Esophagus muscularis mucosa (tissue), 4 donors: ENCODE data around the gene PPP2R5C. TPM values are rescaled to one million over a fixed set of nuclear protein-coding genes. Genes with fewer than 3 reads are reported as not detected.
A peak's percentile ranks its signal among the peaks of the same experiment; 100 is the strongest.

Experiments used
- DNase-seq: peaks from one replicate; pipeline ENCODE4 v3.0.0-alpha.2; 2017; ENCODE audit errors: extremely low spot score
- H3K27ac ChIP-seq, 4 donors: fragments of 200-600 bp; sonication (generic); replicated peaks in 1 of 4; 1 replicate in 3 of 4; 2 replicates in 1 of 4; pipeline ENCODE4 v1.5.1; 2016 to 2019; ENCODE audit warnings: mild to moderate bottlenecking in 1 of 4
- H3K27me3 ChIP-seq, 4 donors: fragments of 200-600 bp; sonication (generic); one replicate each; pipeline versions ENCODE4 v1.5.1 to v1.6.0; 2016 to 2019
- H3K36me3 ChIP-seq, 4 donors: fragments of 200-600 bp; sonication (generic); one replicate each; pipeline ENCODE4 v1.5.1; 2016 to 2019
- H3K4me1 ChIP-seq, 4 donors: fragments of 200-600 bp; sonication (generic); one replicate each; pipeline ENCODE4 v1.5.1; 2016 to 2019
- H3K4me3 ChIP-seq, 4 donors: fragments of 200-600 bp; sonication (generic); 1 replicate in 2 of 4; 2 replicates in 2 of 4; pipeline ENCODE4 v1.5.1; 2016 to 2019; ENCODE audit warnings: mild to moderate bottlenecking in 4 of 4, moderate library complexity in 1 of 4
- H3K9me3 ChIP-seq, 4 donors: fragments of 200-600 bp; sonication (generic); 1 replicate in 3 of 4; 2 replicates in 1 of 4; pipeline ENCODE4 v1.5.1; 2016 to 2019
- CTCF ChIP-seq, 3 experiments: fragments of 200-600 bp in 2 of 3; fragments of 450-650 bp in 1 of 3; sonication (generic) in 2 of 3; IDR thresholded peaks; one replicate each; pipeline ENCODE4 v1.5.1; 2017 to 2019; ENCODE audit warnings: antibody characterized with exemption in 3 of 3, mild to moderate bottlenecking in 2 of 3, moderate library complexity in 1 of 3
- EP300 ChIP-seq: sonication (generic); formaldehyde crosslinking; IDR thresholded peaks from one replicate; pipeline ENCODE4 v1.6.1; 2017; ENCODE audit warnings: antibody characterized with exemption
- POLR2A ChIP-seq: fragments of 450-650 bp; IDR thresholded peaks from one replicate; pipeline ENCODE4 v1.6.1; 2017; ENCODE audit warnings: antibody characterized with exemption, moderate library complexity, mild to moderate bottlenecking, low read depth
- POLR2AphosphoS5 ChIP-seq, 2 donors: sonication (generic); formaldehyde crosslinking; IDR thresholded peaks; one replicate each; pipeline ENCODE4 v1.6.1; 2017; ENCODE audit warnings: antibody characterized with exemption in 2 of 2
- WGBS: methylation state at CpG from one replicate; pipeline ENCODE4 v1.1.5; 2018; 5-methylcytosine and 5-hydroxymethylcytosine counted together
- intact Hi-C: fragments of 100-400 bp; cut with DNase I; formaldehyde crosslinking; loops from one replicate; pipeline ENCODE4 v1.15.1; 2023
- total RNA-seq, 4 donors: library from RNA; depleted of rRNA; stranded (reverse); fragments of >200 nt; gene quantifications; one replicate each; pipeline versions ENCODE4 v1.1.0 to v1.2.1, GENCODE V29; 2016

Gene PPP2R5C
- total RNA-seq, 4 donors from 2014 or later, result 103 to 142 (median 131) TPM

GRCh38 chr14:101948666-101949216, 187.2 kb downstream of the PPP2R5C start:
- H3K27me3 ChIP-seq, result peaks cover 0 to 20% (median 0%) of the 10 kb centered on the region in 4 donors
- H3K4me3 ChIP-seq, result peak overlapping the region; percentile 62 to 87 (median 82)
- TF ChIP-seq CTCF (IDR thresholded peaks at IDR 0.05) (no peak), POLR2A (no peak), EP300 (no peak), POLR2AphosphoS5 (IDR thresholded peaks at IDR 0.05) (no peak)
- intact Hi-C loops, result loop anchor here (10.0 kb wide), 1 partner anchor 184 kb away; the partner anchor contains the start of gene PPP2R5C
- no peak for DNase-seq
- peak overlapping the region; percentile 97 to 99 (median 98) for H3K27ac ChIP-seq
- H3K9me3 ChIP-seq, result no peaks in the 10 kb centered on the region
- no peaks in the 10 kb centered on the region for H3K36me3 ChIP-seq
- WGBS, result 8% methylated on average over 19 of the region's 29 CpGs
- peaks cover 17 to 28% (median 24%) of the 10 kb centered on the region in 4 donors for H3K4me1 ChIP-seq

GRCh38 chr14:101950100-101950499, 188.6 kb downstream of the PPP2R5C start:
- 60% methylated on average over 4 of the region's 4 CpGs for WGBS
- intact Hi-C loops, result no loop called here
- no peak for DNase-seq
- Histone ChIP-seq H3K4me3 (no peak overlapping the region), H3K27me3 (peaks cover 0 to 13% (median 0%) of the 10 kb centered on the region in 4 donors), H3K9me3 (no peaks in the 10 kb centered on the region), H3K4me1 (peaks cover 17 to 28% (median 24%) of the 10 kb centered on the region in 4 donors), H3K27ac (no peak overlapping the region), H3K36me3 (no peaks in the 10 kb centered on the region)
- TF ChIP-seq CTCF (IDR thresholded peaks at IDR 0.05) (no peak), POLR2A (no peak), EP300 (no peak), POLR2AphosphoS5 (IDR thresholded peaks at IDR 0.05) (no peak)

GRCh38 chr14:101950516-101951215, 189.2 kb downstream of the PPP2R5C start:
- Histone ChIP-seq H3K36me3 (peaks cover 0 to under 1% (median 0%) of the 10 kb centered on the region in 4 donors), H3K4me3 (no peak overlapping the region), H3K27me3 (peaks cover 0 to 7% (median 0%) of the 10 kb centered on the region in 4 donors), H3K27ac (no peak overlapping the region), H3K4me1 (peaks cover 17 to 28% (median 24%) of the 10 kb centered on the region in 4 donors), H3K9me3 (no peaks in the 10 kb centered on the region)
- no peak for TF ChIP-seq EP300
- TF ChIP-seq POLR2AphosphoS5 (IDR thresholded peaks at IDR 0.05), result no peak
- no peak for TF ChIP-seq POLR2A
- intact Hi-C loops, result no loop called here
- WGBS, result 91% methylated on average over 2 of the region's 4 CpGs
- no peak for DNase-seq

- no peak for DNase-seq
- H3K4me1 ChIP-seq, result peaks cover 11 to 20% (median 18%) of the 10 kb centered on the region in 4 donors
- H3K27me3 ChIP-seq, result no peaks in the 10 kb centered on the region
- no peak overlapping the region for H3K4me3 ChIP-seq
- 75% methylated on average over 8 of the region's 8 CpGs for WGBS
- H3K36me3 ChIP-seq, result peaks cover 0 to 3% (median 0%) of the 10 kb centered on the region in 4 donors
- TF ChIP-seq POLR2AphosphoS5 (IDR thresholded peaks at IDR 0.05) (no peak), POLR2A (no peak), CTCF (IDR thresholded peaks at IDR 0.05) (no peak), EP300 (no peak)
- intact Hi-C loops, result no loop called here
- no peaks in the 10 kb centered on the region for H3K9me3 ChIP-seq
- H3K27ac ChIP-seq, result no peak overlapping the region
These were observed 191.6 kb downstream of the PPP2R5C start for GRCh38 chr14:101953151-101953550.

- Histone ChIP-seq H3K36me3 (peaks cover 0 to 3% (median 0%) of the 10 kb centered on the region in 4 donors), H3K27ac (no peak overlapping the region), H3K9me3 (no peaks in the 10 kb centered on the region), H3K4me1 (peaks cover 2 to 10% (median 7%) of the 10 kb centered on the region in 4 donors), H3K4me3 (no peak overlapping the region), H3K27me3 (no peaks in the 10 kb centered on the region)
- intact Hi-C loops, result no loop called here
- no peak for TF ChIP-seq CTCF (IDR thresholded peaks at IDR 0.05)
- TF ChIP-seq POLR2A, result no peak
- no peak for TF ChIP-seq EP300
- no peak for TF ChIP-seq POLR2AphosphoS5 (IDR thresholded peaks at IDR 0.05)
- no peak for DNase-seq
- 86% methylated on average over 6 of the region's 6 CpGs for WGBS
These were observed 193.0 kb downstream of the PPP2R5C start for GRCh38 chr14:101954501-101954900.
